Head of caudate nucleus (tissue), 42 donors: ENCODE data around the gene CTSD.

Experiments
- DNase-seq, 42 donors: peaks; one replicate each; pipeline versions ENCODE4 v3.0.0 to v3.0.0-alpha.2; 2020 to 2021; ENCODE audit warnings: mixed read lengths in 7 of 42
- intact Hi-C: fragments of 100-400 bp; cut with DNase I; formaldehyde crosslinking; loops from one replicate; pipeline ENCODE4 v1.15.0; 2022

Gene CTSD

DNA sequence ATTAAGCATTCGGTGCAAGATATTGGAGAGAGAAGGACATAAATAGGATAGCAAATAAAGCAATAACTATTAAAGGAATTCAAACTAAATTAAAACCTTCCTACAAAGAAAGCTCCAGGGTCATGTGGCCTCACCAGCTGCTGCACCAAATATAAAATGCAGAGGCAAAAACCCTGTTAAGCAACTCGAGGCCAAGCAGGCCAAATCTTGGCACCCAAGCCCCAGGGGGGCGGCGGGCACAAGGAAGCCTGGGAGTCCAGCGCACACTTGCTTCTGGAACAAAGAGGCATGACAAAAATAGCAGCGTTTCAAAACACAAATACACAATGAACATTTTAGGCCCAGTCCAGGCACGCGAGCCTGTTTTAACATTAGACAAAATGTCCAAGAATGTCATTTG lies 46.0 kb downstream of the CTSD start:
- DNase-seq, result no peak
- intact Hi-C loops, result no loop called here

DNA sequence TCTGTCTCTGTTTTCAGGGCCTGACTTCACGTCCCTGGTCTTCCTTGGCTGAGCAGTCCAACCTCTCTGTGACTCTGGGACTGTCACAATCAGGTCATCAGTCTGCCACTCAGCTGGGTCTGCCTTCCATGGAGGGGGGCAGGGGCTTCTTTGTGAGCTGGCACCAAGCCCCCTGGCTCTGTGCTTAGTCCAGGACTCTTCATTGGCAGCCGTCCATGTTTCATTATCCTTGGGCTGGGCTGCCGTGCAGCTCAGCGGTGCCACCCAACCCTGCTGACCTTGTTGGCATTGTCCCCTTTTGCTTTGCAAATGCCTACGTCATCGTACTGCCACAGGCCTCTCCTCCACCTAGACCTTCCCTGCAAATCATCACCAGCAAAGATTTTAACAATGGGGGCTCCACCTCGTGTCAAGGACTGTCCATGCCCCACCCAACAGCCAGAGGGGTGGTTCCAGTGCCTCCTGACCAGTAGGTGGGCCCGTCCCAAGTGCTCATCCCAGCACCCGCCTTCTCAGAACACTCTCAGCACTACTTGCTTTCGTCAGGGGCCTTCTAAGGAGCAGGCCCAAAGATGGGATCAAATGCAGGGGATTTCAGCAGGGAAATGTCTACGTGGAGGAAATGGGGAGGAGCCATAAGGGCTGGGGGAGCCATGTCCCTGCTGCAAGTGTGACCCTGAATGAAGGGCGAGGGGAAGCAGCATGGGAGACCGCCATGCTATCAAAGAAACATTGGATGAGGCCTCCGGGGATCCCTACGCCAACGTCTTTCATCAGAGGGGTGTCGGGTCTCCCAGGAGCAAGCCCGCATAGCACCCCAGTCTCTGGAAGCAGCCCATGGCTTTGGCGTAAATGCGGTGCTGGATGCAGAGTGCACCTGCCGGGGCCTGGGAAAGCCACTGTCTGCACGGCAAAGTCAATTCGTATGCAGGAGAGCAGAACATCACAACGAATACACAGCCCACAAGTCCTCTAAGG lies 48.5 kb downstream of the CTSD start:
- intact Hi-C loops, result no loop called here
- no peak for DNase-seq

DNA sequence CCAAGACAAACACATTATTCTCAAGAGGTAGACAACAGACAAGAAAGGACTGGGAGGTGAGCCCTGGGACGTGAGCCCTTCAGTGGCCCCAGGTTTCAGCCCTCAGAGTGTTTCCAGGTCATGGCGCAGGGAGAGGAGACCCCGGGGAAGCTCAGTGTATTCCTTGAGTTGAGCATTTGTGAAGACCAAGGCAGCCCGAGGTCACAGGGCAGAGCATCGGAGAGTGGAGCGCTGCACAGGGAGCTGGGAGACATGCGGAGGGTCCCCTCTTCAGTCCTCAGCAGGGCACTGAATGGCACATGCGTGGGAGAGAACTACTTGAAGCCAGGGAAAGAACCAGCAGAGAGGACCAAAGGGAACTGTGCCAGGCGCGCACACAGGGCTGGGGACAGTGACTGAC lies 55.0 kb downstream of the CTSD start:
- peak in 1 of 42 donors; percentile 8 for DNase-seq
- intact Hi-C loops, result no loop called here

DNA sequence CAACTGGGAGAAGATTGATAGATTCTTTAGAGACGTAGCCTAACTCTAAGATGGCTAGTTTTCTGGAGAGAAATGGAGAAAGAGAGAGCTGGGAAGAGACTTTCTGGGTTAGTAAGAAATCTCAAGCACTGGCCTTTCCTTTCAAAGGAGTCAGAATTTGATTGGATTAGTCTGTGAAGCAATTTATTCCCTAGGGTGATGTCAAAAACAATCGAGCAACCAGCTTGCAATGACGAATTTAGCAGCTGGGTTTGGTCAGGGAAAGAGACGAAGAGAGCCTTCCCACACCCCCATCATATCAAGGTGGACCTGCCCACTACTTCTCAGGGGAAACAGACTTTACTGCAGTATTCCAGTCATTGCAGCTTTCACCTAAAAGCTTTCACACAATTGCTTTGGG lies 56.0 kb downstream of the CTSD start:
- no peak for DNase-seq
- intact Hi-C loops, result no loop called here

DNA sequence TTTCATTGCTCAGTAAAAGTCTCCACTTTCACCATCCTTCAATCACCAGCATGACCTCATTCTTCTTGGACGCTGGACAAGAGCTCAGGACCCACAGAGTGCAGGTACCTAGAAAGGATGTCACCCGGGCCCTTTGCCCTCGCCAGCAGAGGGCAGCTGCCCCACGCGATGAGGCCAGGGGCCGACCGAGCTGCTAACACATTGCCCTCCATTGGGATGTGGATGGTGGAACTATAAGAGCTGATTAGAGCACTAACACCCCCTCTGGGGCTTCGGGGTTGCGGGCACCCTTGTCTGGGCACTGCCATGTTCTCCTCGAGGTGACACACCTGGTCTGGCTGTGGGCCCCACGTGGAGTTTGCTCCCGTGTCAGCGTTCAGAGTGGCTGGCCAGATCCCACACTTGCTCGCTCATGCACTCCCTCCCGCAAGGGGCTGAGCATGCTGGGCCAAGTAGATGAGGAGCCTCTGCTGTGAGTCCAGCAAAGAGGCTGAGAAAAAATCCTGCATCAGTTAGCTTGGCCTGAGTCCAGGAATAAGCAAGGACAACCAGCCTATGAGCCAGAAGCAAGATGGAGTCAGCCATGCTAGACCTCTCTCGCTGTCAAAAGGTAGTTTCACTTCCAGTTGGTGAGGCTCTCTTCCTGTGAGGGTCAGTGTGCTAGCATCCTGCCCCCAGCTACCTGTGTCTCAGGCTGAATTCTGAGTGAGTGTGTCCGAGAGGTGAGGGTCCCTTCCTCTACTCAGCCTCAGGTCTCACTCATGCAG lies 56.9 kb downstream of the CTSD start:
- intact Hi-C loops, result no loop called here
- peak in 4 of 42 donors; percentile 7 to 34 (median 22) for DNase-seq

DNA sequence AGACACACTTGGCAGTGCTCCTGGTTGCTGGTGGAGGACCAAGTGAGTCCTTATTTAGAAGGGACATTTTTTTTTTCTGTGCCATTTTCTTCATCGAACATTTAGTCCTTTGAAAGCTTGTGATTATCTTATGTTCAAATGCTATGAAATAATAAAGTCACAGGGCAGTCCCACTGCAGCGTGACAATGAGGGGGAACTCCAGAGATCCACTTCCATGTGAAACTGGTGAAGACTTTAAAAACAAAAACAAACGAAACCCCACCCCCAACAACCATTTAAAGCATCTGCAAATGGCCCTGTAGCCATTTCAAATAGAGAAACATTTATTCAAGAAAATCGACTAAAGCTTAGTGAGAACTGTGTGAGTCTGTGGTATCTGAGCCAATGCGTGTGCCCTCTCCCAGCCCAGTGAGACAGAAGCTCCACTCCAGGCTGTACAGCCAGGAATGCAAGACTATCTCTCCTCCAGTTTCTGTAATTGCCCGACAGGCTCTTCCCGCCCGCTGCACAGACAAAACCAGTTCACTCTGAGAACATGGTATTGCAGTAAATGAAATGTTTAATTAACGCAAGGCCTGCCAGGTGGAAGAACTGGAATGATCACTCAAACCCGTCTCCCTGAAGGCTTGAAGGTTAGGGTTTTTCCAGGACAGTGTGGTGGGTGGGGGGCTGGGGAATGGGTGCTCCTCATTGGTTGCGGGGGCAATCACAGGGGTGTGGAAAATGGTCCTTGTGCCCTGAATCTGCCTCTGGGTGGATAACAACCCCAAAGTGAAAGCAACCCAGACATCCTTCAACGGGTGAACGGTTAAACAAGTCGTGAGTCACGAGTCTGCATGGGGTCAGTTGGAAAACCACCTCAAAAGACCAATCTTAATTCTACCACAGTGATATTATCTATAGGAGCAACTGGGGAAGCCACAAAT lies 58.3 kb downstream of the CTSD start:
- intact Hi-C loops, result no loop called here
- DNase-seq, result peak in 2 of 42 donors; percentile 9 to 23

DNA sequence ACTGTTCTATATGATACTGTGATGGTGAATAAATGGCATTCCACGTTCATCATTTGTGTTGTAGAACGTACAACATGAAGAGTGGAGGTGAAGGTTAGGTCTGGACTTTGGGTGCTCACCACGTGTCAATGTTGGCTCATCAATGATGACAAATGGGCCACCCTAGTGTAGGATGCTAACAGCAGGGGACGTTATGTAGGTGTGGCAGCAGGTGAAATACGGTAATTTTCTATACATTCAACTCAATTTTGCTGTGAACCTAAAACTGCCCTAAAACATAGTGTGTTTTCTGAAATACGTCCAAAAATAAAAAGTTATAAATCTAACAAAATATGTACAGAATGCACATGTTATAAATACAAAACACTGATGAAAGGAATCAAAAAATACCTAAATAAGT lies 60.6 kb downstream of the CTSD start:
- intact Hi-C loops, result no loop called here
- DNase-seq, result peak in 1 of 42 donors; percentile 10
